OCI-LY3 (cell line): ENCODE results near the gene GGA2.

Experiments
- H2AFZ ChIP-seq: fragments of 200-600, 300-600 bp; shearing (Covaris generic); 2 replicates; pipeline ENCODE4 v1.6.0; 2014; ENCODE audit warnings: antibody characterized with exemption, low read depth, low read length
- H3K27ac ChIP-seq: fragments of 200-600, 300-600 bp; sonication (generic); 2 replicates; pipeline ENCODE4 v1.5.1; 2014; ENCODE audit warnings: mild to moderate bottlenecking, low read length, moderate library complexity, mixed read lengths
- H3K27me3 ChIP-seq: fragments of 200-600, 300-600 bp; sonication (generic); 2 replicates; pipeline ENCODE4 v1.6.1; 2014; ENCODE audit warnings: low read depth, low read length, mixed read lengths
- H3K36me3 ChIP-seq: fragments of 200-600, 300-600 bp; sonication (generic); replicated peaks from 2 replicates; pipeline ENCODE3; 2014; ENCODE audit warnings: low read depth, low read length, mixed read lengths
- H3K4me1 ChIP-seq: fragments of 300-600, 200-600 bp; sonication (generic); 2 replicates; pipeline ENCODE4 v1.6.1; 2014; ENCODE audit warnings: low read length, mixed read lengths
- H3K4me2 ChIP-seq: fragments of 200-600, 300-600 bp; sonication (generic); 2 replicates; pipeline ENCODE4 v1.6.1; 2014; ENCODE audit warnings: low read length, mixed read lengths
- H3K4me3 ChIP-seq: fragments of 300-600, 200-600 bp; sonication (generic); 2 replicates; pipeline ENCODE4 v1.5.1; 2014; ENCODE audit warnings: antibody characterized with exemption, mild to moderate bottlenecking, low read length, moderate library complexity
- H3K79me2 ChIP-seq: fragments of 300-600, 200-600 bp; shearing (Covaris generic); 2 replicates; pipeline ENCODE4 v1.6.1; 2014; ENCODE audit warnings: mild to moderate bottlenecking, low read length, mixed read lengths
- H3K9ac ChIP-seq: fragments of 300-600, 200-600 bp; shearing (Covaris generic); 2 replicates; pipeline ENCODE4 v1.6.0; 2014; ENCODE audit warnings: mild to moderate bottlenecking, low read length, moderate library complexity
- H3K9me3 ChIP-seq: fragments of 200-600, 300-600 bp; shearing (Covaris generic); 2 replicates; pipeline ENCODE4 v1.6.1; 2014; ENCODE audit warnings: low read length, mixed read lengths; ENCODE audit not compliant: insufficient read depth
- H4K20me1 ChIP-seq: fragments of 200-600, 300-600 bp; sonication (generic); 2 replicates; pipeline ENCODE4 v1.6.1; 2016; ENCODE audit warnings: low read length, mixed read lengths; ENCODE audit not compliant: insufficient read depth
- EZH2phosphoT487 ChIP-seq: fragments of 200-600 bp; shearing (Covaris generic); IDR thresholded peaks from 2 replicates; pipeline ENCODE4 v1.6.1; 2018; ENCODE audit warnings: antibody characterized with exemption, mixed run types, low read depth
- TF ChIP-seq, protein P1 (sequence below): fragments of 200-600, 300-600 bp; sonication (generic); IDR thresholded peaks from 2 replicates; pipeline ENCODE4 v1.5.1; 2014; ENCODE audit warnings: antibody characterized with exemption, low read length, low read depth

The GGA2 gene

DNA sequence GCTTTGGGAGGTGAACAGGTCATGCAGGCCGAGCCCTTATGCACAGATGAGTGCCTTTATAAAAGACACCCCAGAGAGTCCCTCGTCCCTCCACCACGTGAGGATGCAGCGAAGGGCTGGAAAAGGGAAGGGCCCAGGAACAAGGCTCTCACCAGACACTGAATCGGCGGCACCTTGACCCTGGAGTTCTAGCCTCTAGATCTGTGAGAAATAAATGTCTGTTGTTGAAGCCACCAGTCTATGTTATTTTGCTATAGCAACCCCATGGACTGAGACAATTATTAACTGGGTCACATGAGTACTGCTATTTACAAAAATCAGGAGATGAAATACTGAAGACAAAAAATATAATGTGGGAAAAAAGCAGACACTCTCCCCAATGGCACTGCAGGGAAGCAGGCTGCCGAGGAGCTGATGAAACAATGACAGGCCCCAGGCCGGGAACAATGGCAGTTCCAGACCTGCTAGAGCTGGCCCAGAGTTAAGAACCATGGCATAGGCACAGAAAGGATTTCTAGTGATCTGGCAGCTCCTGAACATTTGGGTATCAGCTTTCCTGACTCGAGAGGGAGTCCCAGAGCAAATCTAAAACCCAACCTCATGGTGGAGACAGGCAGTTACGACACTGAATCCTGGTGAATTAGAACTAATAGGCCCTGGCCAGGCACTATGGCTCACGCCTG lies 17.8 kb upstream of the GGA2 start:
- Histone ChIP-seq H3K9me3 (no peaks in the 10 kb centered on the region), H3K27me3 (no peaks in the 10 kb centered on the region), H3K79me2 (no peaks in the 10 kb centered on the region), H3K9ac (no peak overlapping the region), H3K4me3 (no peak overlapping the region), H3K36me3 (peaks cover 42% of the 10 kb centered on the region), H4K20me1 (no peaks in the 10 kb centered on the region), H3K4me1 (no peaks in the 10 kb centered on the region), H3K27ac (no peak overlapping the region), H3K4me2 (no peak overlapping the region), H2AFZ (no peak overlapping the region)
- TF ChIP-seq, protein P1, sequence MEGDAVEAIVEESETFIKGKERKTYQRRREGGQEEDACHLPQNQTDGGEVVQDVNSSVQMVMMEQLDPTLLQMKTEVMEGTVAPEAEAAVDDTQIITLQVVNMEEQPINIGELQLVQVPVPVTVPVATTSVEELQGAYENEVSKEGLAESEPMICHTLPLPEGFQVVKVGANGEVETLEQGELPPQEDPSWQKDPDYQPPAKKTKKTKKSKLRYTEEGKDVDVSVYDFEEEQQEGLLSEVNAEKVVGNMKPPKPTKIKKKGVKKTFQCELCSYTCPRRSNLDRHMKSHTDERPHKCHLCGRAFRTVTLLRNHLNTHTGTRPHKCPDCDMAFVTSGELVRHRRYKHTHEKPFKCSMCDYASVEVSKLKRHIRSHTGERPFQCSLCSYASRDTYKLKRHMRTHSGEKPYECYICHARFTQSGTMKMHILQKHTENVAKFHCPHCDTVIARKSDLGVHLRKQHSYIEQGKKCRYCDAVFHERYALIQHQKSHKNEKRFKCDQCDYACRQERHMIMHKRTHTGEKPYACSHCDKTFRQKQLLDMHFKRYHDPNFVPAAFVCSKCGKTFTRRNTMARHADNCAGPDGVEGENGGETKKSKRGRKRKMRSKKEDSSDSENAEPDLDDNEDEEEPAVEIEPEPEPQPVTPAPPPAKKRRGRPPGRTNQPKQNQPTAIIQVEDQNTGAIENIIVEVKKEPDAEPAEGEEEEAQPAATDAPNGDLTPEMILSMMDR, result no peak
- no peak for TF ChIP-seq EZH2phosphoT487

GRCh38 chr16:23524886-23525285 lies 14.6 kb upstream of the GGA2 start:
- Histone ChIP-seq H2AFZ (no peak overlapping the region), H4K20me1 (no peaks in the 10 kb centered on the region), H3K36me3 (peaks cover 52% of the 10 kb centered on the region), H3K4me3 (no peak overlapping the region), H3K27me3 (no peaks in the 10 kb centered on the region), H3K4me1 (peaks cover 18% of the 10 kb centered on the region), H3K9ac (no peak overlapping the region), H3K79me2 (no peaks in the 10 kb centered on the region), H3K9me3 (no peaks in the 10 kb centered on the region), H3K4me2 (no peak overlapping the region), H3K27ac (no peak overlapping the region)
- no peak for TF ChIP-seq EZH2phosphoT487
- TF ChIP-seq, protein P1, result no peak

GRCh38 chr16:23523876-23524385 lies 13.6 kb upstream of the GGA2 start:
- no peaks in the 10 kb centered on the region for H4K20me1 ChIP-seq
- peaks cover 28% of the 10 kb centered on the region for H3K4me1 ChIP-seq
- H3K79me2 ChIP-seq, result no peaks in the 10 kb centered on the region; the same call in 1 of the 2 replicates
- H3K27me3 ChIP-seq, result no peaks in the 10 kb centered on the region
- no peak overlapping the region for H3K9ac ChIP-seq
- H3K4me3 ChIP-seq, result no peak overlapping the region
- H3K27ac ChIP-seq, result no peak overlapping the region
- no peak overlapping the region for H2AFZ ChIP-seq
- TF ChIP-seq, protein P1, result no peak
- no peak for TF ChIP-seq EZH2phosphoT487
- H3K4me2 ChIP-seq, result no peak overlapping the region
- no peaks in the 10 kb centered on the region for H3K9me3 ChIP-seq
- peaks cover 52% of the 10 kb centered on the region for H3K36me3 ChIP-seq

GRCh38 chr16:23523321-23523720 lies 13.0 kb upstream of the GGA2 start:
- peaks cover 34% of the 10 kb centered on the region for H3K4me1 ChIP-seq
- H4K20me1 ChIP-seq, result no peaks in the 10 kb centered on the region
- no peak overlapping the region for H2AFZ ChIP-seq
- TF ChIP-seq EZH2phosphoT487, result no peak
- TF ChIP-seq, protein P1, result no peak
- no peak overlapping the region for H3K4me3 ChIP-seq
- H3K4me2 ChIP-seq, result no peak overlapping the region
- H3K36me3 ChIP-seq, result peaks cover 49% of the 10 kb centered on the region
- H3K79me2 ChIP-seq, result no peaks in the 10 kb centered on the region; the same call in 1 of the 2 replicates
- H3K27me3 ChIP-seq, result no peaks in the 10 kb centered on the region
- H3K27ac ChIP-seq, result no peak overlapping the region
- H3K9me3 ChIP-seq, result no peaks in the 10 kb centered on the region
- H3K9ac ChIP-seq, result no peak overlapping the region
